ENCODE data around the gene TRIM56.

- TF ChIP-seq CREB1 (IDR thresholded peaks at IDR 0.05) (no peak), CREB1 (CRISPR knock-in tag; IDR thresholded peaks at IDR 0.05) (no peak), ISL2 (CRISPR knock-in tag; IDR thresholded peaks at IDR 0.05) (no peak)
Measured at GRCh38 chr7:101089876-101090275, 4.6 kb downstream of the TRIM56 start.
